Measurements from ENCODE around the gene MYO18A.
A peak's percentile ranks its signal among the peaks of the same experiment; 100 is the strongest.

The MYO18A gene

DNA sequence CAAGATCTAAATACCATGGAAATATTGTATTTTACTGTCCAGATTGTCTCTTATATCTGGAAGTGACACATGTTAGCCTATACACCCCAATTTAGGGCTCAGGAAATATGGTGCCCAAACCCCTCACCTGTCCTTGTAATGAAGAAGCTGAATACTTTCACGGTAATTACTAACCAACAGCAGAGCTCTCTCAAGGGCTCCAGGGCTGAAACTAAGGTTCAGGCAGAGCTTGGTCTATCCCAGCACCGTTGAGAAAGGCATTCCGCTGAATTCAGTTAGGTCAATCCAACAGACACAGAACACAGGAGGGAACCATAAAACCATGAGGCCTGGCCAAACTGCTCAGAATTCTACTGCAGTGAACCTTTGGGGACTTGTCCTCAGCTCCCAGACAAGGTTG is 14.9 kb downstream of the MYO18A start:
- H2BK15ac ChIP-seq (ENCODE audit: low read depth, poor library complexity, severe bottlenecking) = no peak overlapping the region
- peaks cover 30 to 38% of the 10 kb centered on the region in 2 experiments for H3K36me3 ChIP-seq (ENCODE audit: control insufficient read depth in 1 of 2, insufficient read depth in 2 of 2, low read depth in 1 of 2, low read length in 2 of 2)
- no peak overlapping the region for H3K14ac ChIP-seq (ENCODE audit: low read length in 2 of 2)
- no peak overlapping the region for H3K4me2 ChIP-seq (ENCODE audit: low read length, poor library complexity, severe bottlenecking)
- no peak overlapping the region for H2BK12ac ChIP-seq (ENCODE audit: low read length in 2 of 2)
- 83% methylated on average over 3 of the region's 3 CpGs for WGBS
- H4K8ac ChIP-seq (ENCODE audit: low read length) = no peak overlapping the region
- no peak overlapping the region for H4K91ac ChIP-seq (ENCODE audit: low read length)
- H3K9me3 ChIP-seq (ENCODE audit: control insufficient read depth, low read length) = no peaks in the 10 kb centered on the region
- no peaks in the 10 kb centered on the region for H3K27me3 ChIP-seq (ENCODE audit: control insufficient read depth in 1 of 2, insufficient read depth in 1 of 2, low read length in 2 of 2)
- H3K4ac ChIP-seq (ENCODE audit: low read depth in 1 of 2, low read length in 2 of 2) = no peak overlapping the region
- H2BK5ac ChIP-seq (ENCODE audit: low read depth, low read length, poor library complexity, severe bottlenecking) = no peak overlapping the region
- no peak for DNase-seq
- H2BK120ac ChIP-seq (ENCODE audit: low read depth, low read length) = no peak overlapping the region
- H3K18ac ChIP-seq (ENCODE audit: low read depth in 1 of 2, low read length in 2 of 2) = no peak overlapping the region
- H3K4me1 ChIP-seq (ENCODE audit: control insufficient read depth, insufficient read depth, low read depth, low read length) = peaks cover 20% of the 10 kb centered on the region
- no peak overlapping the region for H3K27ac ChIP-seq (ENCODE audit: low read length, poor library complexity, severe bottlenecking)
- H2AFZ ChIP-seq (ENCODE audit: low read depth, low read length) = no peak overlapping the region
- peaks cover 42% of the 10 kb centered on the region for H3K79me1 ChIP-seq (replicated peaks; ENCODE audit: low read length, poor library complexity, severe bottlenecking)
- peak overlapping the region; percentile 20 for H2AK5ac ChIP-seq (ENCODE audit: low read length, severe bottlenecking)
- H3K4me3 ChIP-seq (ENCODE audit: insufficient read depth in 1 of 2, low read depth in 1 of 2, low read length in 2 of 2) = no peak overlapping the region
- no peak overlapping the region for H3K23ac ChIP-seq (ENCODE audit: low read length in 2 of 2)
- H3K9ac ChIP-seq (ENCODE audit: low read length) = no peak overlapping the region

GRCh38 chr17:29163563-29163962 is 16.6 kb downstream of the MYO18A start:
- no peak overlapping the region for H4K91ac ChIP-seq (ENCODE audit: low read length)
- no peaks in the 10 kb centered on the region for H3K9me3 ChIP-seq (ENCODE audit: control insufficient read depth, low read length)
- H3K27ac ChIP-seq (ENCODE audit: low read length, poor library complexity, severe bottlenecking) = no peak overlapping the region
- no peak overlapping the region for H2BK15ac ChIP-seq (ENCODE audit: low read depth, poor library complexity, severe bottlenecking)
- H3K79me1 ChIP-seq (replicated peaks; ENCODE audit: low read length, poor library complexity, severe bottlenecking) = peaks cover 37% of the 10 kb centered on the region
- no peak overlapping the region for H3K14ac ChIP-seq (ENCODE audit: low read length in 2 of 2)
- H2AFZ ChIP-seq (ENCODE audit: low read depth, low read length) = no peak overlapping the region
- H3K4me3 ChIP-seq (ENCODE audit: insufficient read depth in 1 of 2, low read depth in 1 of 2, low read length in 2 of 2) = no peak overlapping the region
- H2AK5ac ChIP-seq (ENCODE audit: low read length, severe bottlenecking) = peak overlapping the region; percentile 1
- no peaks in the 10 kb centered on the region for H3K27me3 ChIP-seq (ENCODE audit: control insufficient read depth in 1 of 2, insufficient read depth in 1 of 2, low read length in 2 of 2)
- H2BK12ac ChIP-seq (ENCODE audit: low read length in 2 of 2) = no peak overlapping the region
- H2BK5ac ChIP-seq (ENCODE audit: low read depth, low read length, poor library complexity, severe bottlenecking) = no peak overlapping the region
- no peak for DNase-seq
- H3K23ac ChIP-seq (ENCODE audit: low read length in 2 of 2) = no peak overlapping the region
- H3K4me1 ChIP-seq (ENCODE audit: control insufficient read depth, insufficient read depth, low read depth, low read length) = peaks cover 33% of the 10 kb centered on the region
- H3K18ac ChIP-seq (ENCODE audit: low read depth in 1 of 2, low read length in 2 of 2) = peak overlapping the region in 1 of 2 experiments; percentile 11
- no peak overlapping the region for H4K8ac ChIP-seq (ENCODE audit: low read length)
- H3K4ac ChIP-seq (ENCODE audit: low read depth in 1 of 2, low read length in 2 of 2) = no peak overlapping the region
- peaks cover 26 to 36% of the 10 kb centered on the region in 2 experiments for H3K36me3 ChIP-seq (ENCODE audit: control insufficient read depth in 1 of 2, insufficient read depth in 2 of 2, low read depth in 1 of 2, low read length in 2 of 2)
- H3K9ac ChIP-seq (ENCODE audit: low read length) = no peak overlapping the region
- H2BK120ac ChIP-seq (ENCODE audit: low read depth, low read length) = no peak overlapping the region
- 84% methylated on average over 3 of the region's 3 CpGs for WGBS
- H3K4me2 ChIP-seq (ENCODE audit: low read length, poor library complexity, severe bottlenecking) = no peak overlapping the region

GRCh38 chr17:29162909-29163341 is 17.3 kb downstream of the MYO18A start:
- Histone ChIP-seq H2BK12ac (ENCODE audit: low read length in 2 of 2) (peak overlapping the region in 1 of 2 experiments; percentile 10), H3K9me3 (ENCODE audit: control insufficient read depth, low read length) (no peaks in the 10 kb centered on the region), H2BK15ac (ENCODE audit: low read depth, poor library complexity, severe bottlenecking) (no peak overlapping the region), H3K14ac (ENCODE audit: low read length in 2 of 2) (peak overlapping the region in 1 of 2 experiments; percentile 12), H3K18ac (ENCODE audit: low read depth in 1 of 2, low read length in 2 of 2) (peak overlapping the region in 1 of 2 experiments; percentile 14), H4K8ac (ENCODE audit: low read length) (no peak overlapping the region), H3K4me3 (ENCODE audit: insufficient read depth in 1 of 2, low read depth in 1 of 2, low read length in 2 of 2) (no peak overlapping the region), H3K23ac (ENCODE audit: low read length in 2 of 2) (no peak overlapping the region), H3K27me3 (ENCODE audit: control insufficient read depth in 1 of 2, insufficient read depth in 1 of 2, low read length in 2 of 2) (no peaks in the 10 kb centered on the region), H3K79me1 (replicated peaks; ENCODE audit: low read length, poor library complexity, severe bottlenecking) (peaks cover 37% of the 10 kb centered on the region), H3K4me2 (ENCODE audit: low read length, poor library complexity, severe bottlenecking) (no peak overlapping the region), H3K4ac (ENCODE audit: low read depth in 1 of 2, low read length in 2 of 2) (no peak overlapping the region), H2BK5ac (ENCODE audit: low read depth, low read length, poor library complexity, severe bottlenecking) (no peak overlapping the region), H3K36me3 (ENCODE audit: control insufficient read depth in 1 of 2, insufficient read depth in 2 of 2, low read depth in 1 of 2, low read length in 2 of 2) (peaks cover 26 to 36% of the 10 kb centered on the region in 2 experiments), H3K9ac (ENCODE audit: low read length) (no peak overlapping the region), H3K27ac (ENCODE audit: low read length, poor library complexity, severe bottlenecking) (no peak overlapping the region), H4K91ac (ENCODE audit: low read length) (no peak overlapping the region), H3K4me1 (ENCODE audit: control insufficient read depth, insufficient read depth, low read depth, low read length) (peaks cover 39% of the 10 kb centered on the region), H2AFZ (ENCODE audit: low read depth, low read length) (no peak overlapping the region), H2BK120ac (ENCODE audit: low read depth, low read length) (no peak overlapping the region), H2AK5ac (ENCODE audit: low read length, severe bottlenecking) (peak overlapping the region; percentile 76)
- DNase-seq = no peak
- 83% methylated on average over 6 of the region's 6 CpGs for WGBS

GRCh38 chr17:29162082-29162908 is 17.9 kb downstream of the MYO18A start:
- no peak overlapping the region for H2BK120ac ChIP-seq (ENCODE audit: low read depth, low read length)
- no peak overlapping the region for H2BK5ac ChIP-seq (ENCODE audit: low read depth, low read length, poor library complexity, severe bottlenecking)
- no peak overlapping the region for H3K23ac ChIP-seq (ENCODE audit: low read length in 2 of 2)
- no peak overlapping the region for H2AFZ ChIP-seq (ENCODE audit: low read depth, low read length)
- no peak overlapping the region for H4K8ac ChIP-seq (ENCODE audit: low read length)
- H3K4me1 ChIP-seq (ENCODE audit: control insufficient read depth, insufficient read depth, low read depth, low read length) = peaks cover 42% of the 10 kb centered on the region
- H2BK12ac ChIP-seq (ENCODE audit: low read length in 2 of 2) = peak overlapping the region in 1 of 2 experiments; percentile 42
- H3K4me3 ChIP-seq (ENCODE audit: insufficient read depth in 1 of 2, low read depth in 1 of 2, low read length in 2 of 2) = no peak overlapping the region
- H3K36me3 ChIP-seq (ENCODE audit: control insufficient read depth in 1 of 2, insufficient read depth in 2 of 2, low read depth in 1 of 2, low read length in 2 of 2) = peaks cover 26 to 36% of the 10 kb centered on the region in 2 experiments
- no peak overlapping the region for H3K27ac ChIP-seq (ENCODE audit: low read length, poor library complexity, severe bottlenecking)
- H3K4ac ChIP-seq (ENCODE audit: low read depth in 1 of 2, low read length in 2 of 2) = no peak overlapping the region
- H3K79me1 ChIP-seq (replicated peaks; ENCODE audit: low read length, poor library complexity, severe bottlenecking) = peaks cover 36% of the 10 kb centered on the region
- H3K4me2 ChIP-seq (ENCODE audit: low read length, poor library complexity, severe bottlenecking) = no peak overlapping the region
- H2AK5ac ChIP-seq (ENCODE audit: low read length, severe bottlenecking) = peak overlapping the region; percentile 76
- no peak overlapping the region for H3K9ac ChIP-seq (ENCODE audit: low read length)
- H3K18ac ChIP-seq (ENCODE audit: low read depth in 1 of 2, low read length in 2 of 2) = peak overlapping the region in 1 of 2 experiments; percentile 14
- H3K9me3 ChIP-seq (ENCODE audit: control insufficient read depth, low read length) = no peaks in the 10 kb centered on the region
- no peak overlapping the region for H2BK15ac ChIP-seq (ENCODE audit: low read depth, poor library complexity, severe bottlenecking)
- 96% methylated on average over 11 of the region's 11 CpGs for WGBS
- DNase-seq = no peak
- H3K14ac ChIP-seq (ENCODE audit: low read length in 2 of 2) = peak overlapping the region in 1 of 2 experiments; percentile 44
- no peaks in the 10 kb centered on the region for H3K27me3 ChIP-seq (ENCODE audit: control insufficient read depth in 1 of 2, insufficient read depth in 1 of 2, low read length in 2 of 2)
- no peak overlapping the region for H4K91ac ChIP-seq (ENCODE audit: low read length)

All from mesenchymal stem cell (in vitro differentiated cells and primary cell).